ENCODE measurements around the gene RBMS3.

The RBMS3 gene

DNA sequence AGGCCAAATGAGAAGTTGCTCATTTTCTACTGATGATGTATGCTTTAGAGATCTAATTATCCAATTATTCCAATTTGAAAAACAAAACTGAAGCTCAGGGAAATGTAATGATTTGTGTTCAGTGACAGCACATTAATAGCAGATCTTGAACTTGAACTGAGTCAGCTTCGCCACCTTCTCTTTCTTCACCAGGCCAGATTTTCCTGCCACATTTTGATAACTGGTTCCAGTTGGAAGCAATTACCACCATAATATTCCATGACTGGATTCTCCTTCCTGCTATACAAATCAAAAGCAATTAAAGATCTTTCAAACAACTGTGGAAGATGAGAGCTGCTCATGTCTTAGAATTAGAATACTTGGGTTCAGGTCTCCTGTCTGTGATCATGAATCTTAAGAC, 334.1 kb downstream of the RBMS3 start:
- Histone ChIP-seq H3K4me3 (no peak overlapping the region), H3K4me1 (peaks cover 11% of the 10 kb centered on the region; the same call in 1 of the 2 replicates), H3K27me3 (ENCODE audit: low read depth) (no peaks in the 10 kb centered on the region), H3K36me3 (replicated peaks) (no peaks in the 10 kb centered on the region), H3K9me3 (no peaks in the 10 kb centered on the region)
- in situ Hi-C loops (cut with MboI; ENCODE audit: low sequenced_read_pairs) = no loop called here
- DNase-seq (ENCODE audit: low spot score in 2 of 2) = no peak

DNA sequence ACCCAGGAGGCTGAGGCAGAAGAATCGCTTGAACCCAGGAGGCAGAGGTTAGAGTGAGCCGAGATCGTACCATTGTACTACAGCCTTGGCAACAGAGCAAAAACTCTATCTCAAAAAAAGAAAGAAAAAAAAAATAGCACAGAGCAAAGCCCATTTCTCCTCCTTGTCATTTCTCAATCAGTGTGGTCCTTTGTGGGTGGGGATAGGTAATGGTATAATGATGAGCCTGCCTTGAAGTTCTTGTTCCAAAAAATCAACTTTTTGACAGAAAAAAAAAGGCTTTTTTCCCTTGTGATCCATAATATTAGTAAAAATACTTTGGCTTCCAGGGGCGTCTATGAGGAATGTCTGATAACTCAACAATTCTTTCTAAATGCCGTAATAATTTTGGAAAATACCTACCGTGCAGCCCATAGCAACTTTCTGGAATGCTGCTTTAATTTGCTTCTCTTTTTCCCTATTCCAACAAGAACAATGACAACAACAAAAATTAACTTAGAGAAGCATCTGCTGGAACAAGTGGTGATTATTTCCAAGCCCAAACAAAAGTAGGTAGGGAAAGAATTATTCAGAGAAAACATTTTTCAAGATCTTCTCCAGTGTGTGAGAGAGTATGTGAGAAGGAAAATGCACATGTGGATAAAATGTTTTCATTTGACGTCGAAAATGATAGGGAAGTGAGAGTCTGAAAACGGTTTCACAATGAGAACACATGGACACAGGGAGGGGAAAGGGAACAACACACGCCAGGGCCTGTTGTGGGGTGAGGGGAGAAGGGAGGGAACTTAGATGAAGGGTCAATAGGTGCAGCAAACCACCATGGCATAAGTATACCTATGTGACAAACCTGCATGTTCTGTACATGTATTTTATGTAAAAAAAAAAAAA, 337.8 kb downstream of the RBMS3 start:
- no peak overlapping the region for H3K4me3 ChIP-seq
- no peaks in the 10 kb centered on the region for H3K36me3 ChIP-seq (replicated peaks)
- H3K27me3 ChIP-seq (ENCODE audit: low read depth) = no peaks in the 10 kb centered on the region
- no peaks in the 10 kb centered on the region for H3K9me3 ChIP-seq
- no peak for DNase-seq (ENCODE audit: low spot score in 2 of 2)
- peaks cover 6% of the 10 kb centered on the region; the same call in 1 of the 2 replicates for H3K4me1 ChIP-seq
- in situ Hi-C loops (cut with MboI; ENCODE audit: low sequenced_read_pairs) = no loop called here

DNA sequence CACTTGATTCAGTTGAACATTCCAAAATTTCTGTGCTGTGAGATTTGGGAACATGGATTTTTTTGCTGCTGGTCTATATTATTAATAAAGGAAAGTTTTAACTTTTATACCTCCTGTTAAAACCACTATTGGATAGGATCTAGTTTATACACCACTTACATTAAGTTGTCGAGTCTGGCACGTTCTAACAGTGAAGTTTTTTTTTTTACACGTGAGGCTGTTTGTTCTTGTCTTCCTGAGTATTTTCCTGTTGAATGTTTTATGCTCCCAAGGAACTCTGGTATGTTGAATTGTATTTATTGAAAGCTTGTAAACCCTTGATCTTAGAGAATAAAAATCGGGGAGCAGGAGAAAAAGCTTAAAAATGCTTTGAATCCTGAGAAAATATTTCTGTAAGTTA, 338.8 kb downstream of the RBMS3 start:
- in situ Hi-C loops (cut with MboI; ENCODE audit: low sequenced_read_pairs) = no loop called here
- H3K4me1 ChIP-seq = peaks cover 6% of the 10 kb centered on the region; the same call in 1 of the 2 replicates
- no peaks in the 10 kb centered on the region for H3K36me3 ChIP-seq (replicated peaks)
- H3K9me3 ChIP-seq = no peaks in the 10 kb centered on the region
- no peak for DNase-seq (ENCODE audit: low spot score in 2 of 2)
- no peaks in the 10 kb centered on the region for H3K27me3 ChIP-seq (ENCODE audit: low read depth)
- no peak overlapping the region for H3K4me3 ChIP-seq

DNA sequence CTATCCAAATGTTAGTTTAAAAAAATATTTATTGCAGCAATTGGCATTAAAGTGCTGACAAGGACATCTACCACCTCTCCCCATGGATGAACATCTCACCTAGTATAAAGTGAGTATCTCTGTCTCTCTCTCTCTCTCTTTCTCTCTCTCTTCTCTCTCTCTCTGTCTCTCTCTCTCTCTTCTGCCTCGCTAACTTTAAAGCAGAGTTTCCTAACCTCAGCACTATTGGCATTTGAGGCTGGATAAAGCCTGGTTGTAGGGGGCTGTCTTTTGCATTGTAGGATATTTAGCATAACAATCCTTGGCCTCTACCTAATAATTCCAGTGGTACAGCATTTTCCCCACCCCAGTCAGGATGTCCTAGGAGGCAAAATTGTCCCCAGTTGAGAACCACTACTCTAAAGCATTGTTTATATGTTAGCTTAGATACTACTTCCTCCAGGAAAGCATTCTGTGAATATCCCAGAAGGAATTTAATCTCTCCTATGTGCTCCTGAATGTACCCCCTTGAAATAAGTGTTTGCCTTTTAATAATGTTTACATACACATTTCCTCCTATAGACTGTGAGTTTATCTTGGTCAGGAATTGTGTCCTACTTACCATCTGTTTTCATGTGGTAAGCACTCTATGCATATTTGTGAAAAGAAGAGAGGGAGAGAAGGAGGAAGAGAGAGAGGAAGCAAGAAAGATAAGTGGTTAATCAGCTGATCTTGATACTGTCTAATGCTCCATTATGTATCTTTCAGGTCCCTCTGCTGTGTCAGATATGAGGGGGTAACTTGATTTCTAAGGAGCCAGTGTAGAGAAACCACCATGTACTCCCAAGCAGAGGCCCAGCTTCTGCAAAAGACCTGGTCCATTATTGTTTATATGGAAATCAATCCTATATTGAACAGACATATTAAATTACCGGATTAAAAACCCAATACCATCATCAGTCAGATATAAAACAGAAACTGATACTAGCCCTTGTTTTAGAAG, 346.6 kb downstream of the RBMS3 start:
- H3K36me3 ChIP-seq (replicated peaks) = no peaks in the 10 kb centered on the region

DNA sequence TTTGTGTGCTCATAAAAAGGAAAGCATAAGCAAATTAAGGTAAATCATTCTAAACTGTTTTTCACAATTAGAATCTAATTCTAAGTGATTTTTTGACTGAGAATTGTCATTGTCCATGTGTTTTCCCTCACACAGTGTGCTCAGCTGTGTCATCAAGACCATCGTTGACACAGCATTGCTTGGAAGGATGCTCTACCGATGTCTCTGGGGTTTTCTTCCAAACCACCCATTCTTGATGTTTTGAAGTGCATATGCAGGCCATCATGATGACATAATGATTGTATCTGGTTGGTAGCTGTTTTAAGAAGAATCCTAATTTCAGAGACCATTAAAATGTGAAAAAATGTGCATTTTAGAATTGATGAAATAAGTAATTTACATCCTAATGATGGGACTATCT, 347.9 kb downstream of the RBMS3 start:
- no peaks in the 10 kb centered on the region for H3K36me3 ChIP-seq (replicated peaks)
- H3K4me3 ChIP-seq = no peak overlapping the region
- in situ Hi-C loops (cut with MboI; ENCODE audit: low sequenced_read_pairs) = no loop called here
- H3K9me3 ChIP-seq = no peaks in the 10 kb centered on the region
- H3K27me3 ChIP-seq (ENCODE audit: low read depth) = no peaks in the 10 kb centered on the region
- peaks cover 44% of the 10 kb centered on the region for H3K4me1 ChIP-seq
- DNase-seq (ENCODE audit: low spot score in 2 of 2) = no peak

More for the DNA sequence above, 346.6 kb downstream of the RBMS3 start:
- no peak for DNase-seq (ENCODE audit: low spot score in 2 of 2)
- in situ Hi-C loops (cut with MboI; ENCODE audit: low sequenced_read_pairs) = no loop called here
- H3K4me3 ChIP-seq = no peak overlapping the region
- H3K27me3 ChIP-seq (ENCODE audit: low read depth) = no peaks in the 10 kb centered on the region
- peaks cover 35% of the 10 kb centered on the region for H3K4me1 ChIP-seq
- no peaks in the 10 kb centered on the region for H3K9me3 ChIP-seq

DNA sequence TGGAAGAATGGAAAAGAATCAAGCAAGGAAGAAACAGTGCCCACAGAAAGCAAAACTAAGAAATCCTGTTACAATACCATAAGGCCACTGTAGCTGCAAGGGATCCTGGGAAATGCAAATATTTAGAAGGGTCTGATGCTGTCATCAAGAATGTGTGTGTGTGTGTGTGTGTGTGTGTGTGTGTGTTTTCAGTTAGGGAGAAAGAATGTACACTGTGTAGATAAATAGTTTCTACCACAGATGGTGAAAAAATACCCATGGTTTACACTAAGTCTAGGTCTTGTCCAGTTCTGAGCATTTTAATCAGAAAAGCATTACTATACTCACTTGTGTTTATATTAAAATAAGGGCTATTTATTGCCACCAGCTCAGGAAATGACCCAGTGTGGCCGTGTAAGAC, 355.0 kb downstream of the RBMS3 start:
- Histone ChIP-seq H3K4me1 (peaks cover 43% of the 10 kb centered on the region), H3K9me3 (peaks cover 7% of the 10 kb centered on the region; the same call in 1 of the 2 replicates), H3K36me3 (replicated peaks) (no peaks in the 10 kb centered on the region), H3K4me3 (no peak overlapping the region), H3K27me3 (ENCODE audit: low read depth) (no peaks in the 10 kb centered on the region)
- no peak for DNase-seq (ENCODE audit: low spot score in 2 of 2)
- in situ Hi-C loops (cut with MboI; ENCODE audit: low sequenced_read_pairs) = no loop called here

DNA sequence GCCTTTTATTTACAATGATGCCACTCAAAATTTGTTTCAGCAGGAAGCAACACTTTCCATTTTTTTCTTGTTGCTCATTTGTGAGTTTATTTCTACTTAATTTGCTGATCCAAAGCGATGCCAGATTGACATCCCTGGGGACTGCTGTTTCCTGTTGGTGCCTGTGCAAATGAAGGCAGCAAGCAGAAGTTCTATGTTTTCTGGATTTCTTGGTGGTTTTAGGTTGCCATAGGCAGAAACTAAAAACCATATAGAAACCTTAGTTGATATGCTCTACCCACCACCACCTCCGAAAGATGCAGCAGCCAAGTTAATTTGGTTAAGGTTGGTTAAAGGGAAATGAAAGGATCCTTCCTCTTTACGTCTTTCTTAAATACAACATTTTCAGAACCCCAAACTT, 356.2 kb downstream of the RBMS3 start:
- in situ Hi-C loops (cut with MboI; ENCODE audit: low sequenced_read_pairs) = no loop called here
- DNase-seq (ENCODE audit: low spot score in 2 of 2) = no peak
- Histone ChIP-seq H3K4me3 (no peak overlapping the region), H3K36me3 (replicated peaks) (no peaks in the 10 kb centered on the region), H3K27me3 (ENCODE audit: low read depth) (no peaks in the 10 kb centered on the region), H3K4me1 (peaks cover 32% of the 10 kb centered on the region), H3K9me3 (peaks cover 7% of the 10 kb centered on the region; the same call in 1 of the 2 replicates)

DNA sequence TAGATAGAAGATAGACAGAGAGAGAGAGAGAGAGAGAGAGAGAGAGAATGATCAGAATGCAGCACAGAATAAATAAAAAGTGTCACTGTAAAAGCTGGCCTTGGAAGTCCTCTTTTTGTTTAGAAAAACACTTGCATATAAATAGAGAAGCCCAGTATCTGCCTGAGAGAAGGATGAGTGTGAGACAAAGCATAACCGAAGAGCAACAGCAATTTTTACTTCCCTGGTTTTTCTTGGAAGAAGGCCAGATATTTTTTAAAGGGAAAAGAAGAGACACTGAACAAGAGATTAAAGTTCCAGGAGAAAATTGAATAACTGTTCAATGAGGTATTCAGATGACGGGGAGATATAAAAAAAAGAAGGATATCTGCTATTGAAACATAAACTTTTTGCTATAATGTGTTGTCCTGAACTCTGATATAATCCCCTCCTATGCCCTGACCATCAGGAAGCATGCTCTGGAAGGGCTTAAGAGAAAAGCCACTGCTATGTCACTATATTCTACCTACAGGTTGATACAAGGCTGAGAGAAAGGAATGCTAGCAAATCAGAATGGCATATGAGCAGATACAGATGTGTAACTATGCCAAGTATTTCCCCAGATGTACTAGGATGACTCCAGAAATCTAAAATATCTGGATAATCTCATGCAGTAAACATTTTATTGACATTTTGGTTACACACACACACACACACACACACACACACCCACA, 358.9 kb downstream of the RBMS3 start:
- in situ Hi-C loops (cut with MboI; ENCODE audit: low sequenced_read_pairs) = no loop called here
- H3K36me3 ChIP-seq (replicated peaks) = no peaks in the 10 kb centered on the region
- peaks cover 7% of the 10 kb centered on the region; the same call in 1 of the 2 replicates for H3K9me3 ChIP-seq
- peaks cover 30% of the 10 kb centered on the region for H3K4me1 ChIP-seq
- no peak overlapping the region for H3K4me3 ChIP-seq
- peak in 1 of 2 experiments; percentile 73 for DNase-seq (ENCODE audit: low spot score in 2 of 2)
- no peaks in the 10 kb centered on the region for H3K27me3 ChIP-seq (ENCODE audit: low read depth)

DNA sequence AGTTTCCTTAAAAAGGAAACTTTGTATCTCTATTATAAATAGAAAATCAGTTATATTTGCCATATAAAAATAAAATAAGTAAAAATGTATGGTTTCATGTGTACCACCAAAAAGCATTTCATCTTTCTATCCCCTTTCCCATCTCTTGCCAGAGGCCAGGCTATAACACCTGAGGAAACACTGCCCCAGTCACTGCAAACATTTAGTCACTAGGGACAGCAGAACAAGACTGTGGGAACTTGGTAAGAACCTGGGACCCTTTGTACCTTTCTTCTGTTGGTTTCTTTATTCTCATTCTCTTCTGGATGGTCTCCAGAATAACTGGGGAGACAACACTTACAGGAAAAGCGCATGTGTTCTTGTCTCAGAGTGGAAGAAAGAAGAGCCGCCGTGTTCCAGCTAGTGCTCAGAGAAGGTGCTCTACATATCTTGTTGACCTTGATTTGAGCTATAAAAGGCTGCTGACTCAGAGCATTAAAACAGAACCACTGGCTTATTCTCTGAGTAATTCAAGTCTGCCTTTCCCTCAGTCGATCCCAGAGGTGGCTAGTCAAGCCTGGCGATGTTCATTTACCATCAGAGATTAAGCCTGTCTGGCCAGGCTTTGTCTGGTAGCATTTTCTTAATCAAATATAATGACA, 361.6 kb downstream of the RBMS3 start:
- no peaks in the 10 kb centered on the region for H3K9me3 ChIP-seq
- no peaks in the 10 kb centered on the region for H3K36me3 ChIP-seq (replicated peaks)
- no peaks in the 10 kb centered on the region for H3K27me3 ChIP-seq (ENCODE audit: low read depth)
- in situ Hi-C loops (cut with MboI; ENCODE audit: low sequenced_read_pairs) = no loop called here
- H3K4me1 ChIP-seq = peaks cover 44% of the 10 kb centered on the region
- no peak overlapping the region for H3K4me3 ChIP-seq
- no peak for DNase-seq (ENCODE audit: low spot score in 2 of 2)

DNA sequence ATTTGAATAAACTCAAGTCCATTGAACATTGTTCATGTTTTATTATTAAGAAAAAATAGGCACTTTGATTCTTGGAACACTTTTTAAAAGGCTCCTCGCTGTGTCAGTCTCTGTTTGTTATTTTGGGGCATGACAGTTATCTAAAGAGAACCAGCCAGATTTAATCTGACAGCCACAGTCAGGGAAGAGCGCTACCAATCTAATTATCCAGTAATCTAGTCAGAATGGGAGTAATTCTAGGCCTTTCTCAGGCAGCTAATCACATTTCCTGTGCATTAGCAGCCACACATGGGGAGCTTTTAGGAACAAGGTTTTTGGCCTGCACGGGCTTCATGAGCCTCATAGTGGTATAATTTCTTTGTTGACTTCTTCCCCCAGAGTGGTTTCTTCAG, 362.2 kb downstream of the RBMS3 start:
- no peak overlapping the region for H3K4me3 ChIP-seq
- peaks cover 44% of the 10 kb centered on the region for H3K4me1 ChIP-seq
- H3K27me3 ChIP-seq (ENCODE audit: low read depth) = no peaks in the 10 kb centered on the region
- in situ Hi-C loops (cut with MboI; ENCODE audit: low sequenced_read_pairs) = no loop called here
- H3K36me3 ChIP-seq (replicated peaks) = no peaks in the 10 kb centered on the region
- DNase-seq (ENCODE audit: low spot score in 2 of 2) = no peak
- no peaks in the 10 kb centered on the region for H3K9me3 ChIP-seq

DNA sequence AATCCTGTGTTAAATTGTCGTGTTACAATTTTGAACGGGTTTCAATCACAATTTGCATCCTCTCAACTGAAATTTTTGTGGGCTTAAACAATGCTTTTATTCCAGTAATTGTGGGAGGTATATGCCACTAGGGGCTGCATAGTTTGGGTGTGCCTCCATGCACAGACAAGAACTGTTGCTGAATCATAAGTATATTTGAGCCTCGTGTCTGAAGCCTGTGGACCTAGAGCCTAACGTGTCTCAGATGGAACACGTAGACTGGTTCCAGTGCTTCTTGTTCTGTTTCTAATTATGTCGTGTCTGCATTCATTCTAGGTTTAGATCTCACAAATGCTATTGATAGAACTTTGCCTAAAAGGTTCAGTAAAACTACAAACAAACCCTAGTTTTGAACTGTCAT, 363.4 kb downstream of the RBMS3 start:
- no peak for DNase-seq (ENCODE audit: low spot score in 2 of 2)
- no peaks in the 10 kb centered on the region for H3K9me3 ChIP-seq
- in situ Hi-C loops (cut with MboI; ENCODE audit: low sequenced_read_pairs) = no loop called here

DNA sequence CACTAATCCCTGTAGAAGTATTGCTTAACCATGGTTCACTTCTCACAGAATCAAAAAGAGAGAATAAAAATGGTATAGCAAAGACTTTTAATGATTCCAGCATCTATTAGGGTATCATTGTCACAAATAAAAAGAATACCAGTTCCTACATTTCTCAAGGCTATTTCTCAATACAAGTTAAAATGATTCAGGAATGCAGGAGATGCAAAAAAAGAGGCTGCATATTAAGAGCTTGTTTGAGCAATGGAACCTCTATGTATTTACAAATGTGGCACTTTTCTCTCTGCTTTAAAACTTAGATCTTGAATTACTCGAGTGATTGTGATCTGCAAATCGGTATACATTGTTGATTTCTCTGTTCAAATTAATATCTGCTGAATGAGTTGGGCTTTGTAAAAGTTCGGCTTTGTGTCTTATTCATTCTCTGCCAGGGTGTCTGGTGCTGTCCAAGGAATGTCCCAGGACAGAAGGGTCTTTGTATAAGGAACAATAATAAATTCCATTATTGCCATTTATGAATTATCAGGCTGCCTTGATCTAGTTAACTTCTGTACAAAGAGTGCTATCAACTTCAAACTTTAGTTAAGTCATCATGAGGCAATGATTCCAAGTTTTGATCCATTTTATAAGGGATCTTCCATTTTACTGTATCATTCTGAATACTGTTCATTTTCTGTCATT, 364.2 kb downstream of the RBMS3 start:
- Histone ChIP-seq H3K4me3 (no peak overlapping the region), H3K4me1 (peaks cover 33% of the 10 kb centered on the region), H3K9me3 (no peaks in the 10 kb centered on the region), H3K27me3 (ENCODE audit: low read depth) (no peaks in the 10 kb centered on the region), H3K36me3 (replicated peaks) (no peaks in the 10 kb centered on the region)
- peak in 1 of 2 experiments; percentile 43 for DNase-seq (ENCODE audit: low spot score in 2 of 2)
- in situ Hi-C loops (cut with MboI; ENCODE audit: low sequenced_read_pairs) = no loop called here

More for the DNA sequence above, 363.4 kb downstream of the RBMS3 start:
- Histone ChIP-seq H3K4me3 (no peak overlapping the region), H3K27me3 (ENCODE audit: low read depth) (no peaks in the 10 kb centered on the region), H3K36me3 (replicated peaks) (no peaks in the 10 kb centered on the region), H3K4me1 (peaks cover 40% of the 10 kb centered on the region)

All from HAP-1 (cell line).